ENCODE measurements around the gene KATNA1. TPM values are rescaled to one million over a fixed set of nuclear protein-coding genes. Genes with fewer than 3 reads are reported as not detected.

KATNA1 gene
- total and polyA plus RNA-seq, 7 donors: 10.7 to 30.1 (median 20.0) TPM

- no peak overlapping the region for H3K4me3 ChIP-seq
- TF ChIP-seq CTCF (IDR thresholded peaks at IDR 0.05): no peak
- no peak overlapping the region for H3K27ac ChIP-seq
- no peaks in the 10 kb centered on the region for H3K4me1 ChIP-seq
- H3K27me3 ChIP-seq (ENCODE audit: insufficient read depth in 3 of 3, low read length in 2 of 3): no peaks in the 10 kb centered on the region
- H3K36me3 ChIP-seq (ENCODE audit: insufficient read depth in 1 of 2, low read depth in 1 of 2): peaks cover 7 to 64% of the 10 kb centered on the region in 2 donors
- H3K9me3 ChIP-seq: no peaks in the 10 kb centered on the region
- no peak for ATAC-seq
- DNase-seq: no peak
- WGBS, 3 donors: 92 to 94% (median 94%) methylated on average over 4 of the region's 4 CpGs
- intact Hi-C loops (cut with DNase I): no loop called here
Observed at GRCh38 chr6:149628875-149629510, 19.5 kb downstream of the KATNA1 start.

- Histone ChIP-seq H3K4me3 (no peak overlapping the region), H3K4me1 (no peaks in the 10 kb centered on the region), H3K27me3 (ENCODE audit: insufficient read depth in 3 of 3, low read length in 2 of 3) (no peaks in the 10 kb centered on the region), H3K27ac (no peak overlapping the region), H3K36me3 (ENCODE audit: insufficient read depth in 1 of 2, low read depth in 1 of 2) (peaks cover 7 to 76% of the 10 kb centered on the region in 2 donors), H3K9me3 (no peaks in the 10 kb centered on the region)
- DNase-seq (no peak), ATAC-seq (no peak)
- TF ChIP-seq CTCF (IDR thresholded peaks at IDR 0.05): no peak
- intact Hi-C loops (cut with DNase I): no loop called here
Observed at GRCh38 chr6:149627672-149628071, 20.8 kb downstream of the KATNA1 start.

- no peak overlapping the region for H3K4me3 ChIP-seq
- no peak overlapping the region for H3K27ac ChIP-seq
- peaks cover 8% of the 10 kb centered on the region for H3K9me3 ChIP-seq
- DNase-seq (no peak), ATAC-seq (peak in 3 of 4 donors; percentile 53 to 62 (median 62))
- TF ChIP-seq CTCF (IDR thresholded peaks at IDR 0.05): no peak
- H3K27me3 ChIP-seq (ENCODE audit: insufficient read depth in 3 of 3, low read length in 2 of 3): no peaks in the 10 kb centered on the region
- H3K36me3 ChIP-seq (ENCODE audit: insufficient read depth in 1 of 2, low read depth in 1 of 2): peaks cover 3 to 32% of the 10 kb centered on the region in 2 donors
- 47 to 68% (median 48%) methylated on average over 5 of the region's 5 CpGs for WGBS, 3 donors
- peaks cover 17% of the 10 kb centered on the region for H3K4me1 ChIP-seq
- intact Hi-C loops (cut with DNase I): no loop called here
Observed at GRCh38 chr6:149615805-149616204, 32.7 kb downstream of the KATNA1 start.

- WGBS, 3 donors: 86 to 92% (median 90%) methylated on average over 4 of the region's 4 CpGs
- Histone ChIP-seq H3K36me3 (ENCODE audit: insufficient read depth in 1 of 2, low read depth in 1 of 2) (peaks cover 3 to 18% of the 10 kb centered on the region in 2 donors), H3K4me1 (peaks cover 21% of the 10 kb centered on the region), H3K27me3 (ENCODE audit: insufficient read depth in 3 of 3, low read length in 2 of 3) (no peaks in the 10 kb centered on the region), H3K4me3 (no peak overlapping the region), H3K9me3 (peaks cover 8% of the 10 kb centered on the region), H3K27ac (no peak overlapping the region)
- ATAC-seq (no peak), DNase-seq (no peak)
- no peak for TF ChIP-seq CTCF (IDR thresholded peaks at IDR 0.05)
- intact Hi-C loops (cut with DNase I): no loop called here
Observed at GRCh38 chr6:149614337-149614736, 34.2 kb downstream of the KATNA1 start.

All from psoas muscle (tissue), 8 donors.